Mesendoderm (in vitro differentiated cells): ENCODE results near the gene ARMC12.
A peak's percentile ranks its signal among the peaks of the same experiment; 100 is the strongest.

ENCODE experiments used
- DNase-seq: peaks from one replicate; pipeline ENCODE4 v3.0.0; 2013
- H2AK5ac ChIP-seq: 2 replicates; pipeline ENCODE4 v1.6.1; 2013; ENCODE audit warnings: low read length, inconsistent platforms
- H2BK120ac ChIP-seq: 2 replicates; pipeline ENCODE4 v1.6.1; 2013; ENCODE audit warnings: low read depth, mild to moderate bottlenecking, low read length, moderate library complexity, mixed read lengths
- H2BK15ac ChIP-seq: replicated peaks from 2 replicates; pipeline ENCODE4 v1.6.1; 2013; ENCODE audit warnings: low read depth, mild to moderate bottlenecking, moderate library complexity
- H2BK5ac ChIP-seq: 2 replicates; pipeline ENCODE4 v1.6.1; 2013; ENCODE audit warnings: low read length, inconsistent platforms
- H3K18ac ChIP-seq: 2 replicates; pipeline ENCODE4 v1.6.1; 2013; ENCODE audit warnings: mild to moderate bottlenecking, low read length, mixed read lengths
- H3K23ac ChIP-seq: one replicate; pipeline ENCODE4 v1.6.1; 2013; ENCODE audit warnings: low read length
- H3K27ac ChIP-seq: 2 replicates; pipeline ENCODE4 v1.5.1; 2013; ENCODE audit warnings: low read depth, mild to moderate bottlenecking, inconsistent platforms, low read length, moderate library complexity
- H3K27me3 ChIP-seq: 2 replicates; pipeline ENCODE4 v1.6.1; 2013; ENCODE audit warnings: low read length, control low read depth, mild to moderate bottlenecking, inconsistent platforms; ENCODE audit not compliant: insufficient read depth, poor library complexity
- H3K36me3 ChIP-seq: 2 replicates; pipeline ENCODE4 v1.6.1; 2013; ENCODE audit warnings: low read length, inconsistent platforms; ENCODE audit not compliant: control insufficient read depth, insufficient read depth
- H3K4ac ChIP-seq: one replicate; pipeline ENCODE4 v1.6.1; 2013; ENCODE audit warnings: low read depth, mild to moderate bottlenecking, low read length, moderate library complexity
- H3K4me1 ChIP-seq: 2 replicates; pipeline ENCODE4 v1.6.1; 2013; ENCODE audit warnings: low read depth, low read length, inconsistent platforms; ENCODE audit not compliant: control insufficient read depth
- H3K4me2 ChIP-seq: 2 replicates; pipeline ENCODE4 v1.6.1; 2013; ENCODE audit warnings: low read length
- H3K4me3 ChIP-seq: 2 replicates; pipeline ENCODE4 v1.5.1; 2013; ENCODE audit warnings: mild to moderate bottlenecking, low read length
- H3K56ac ChIP-seq: one replicate; pipeline ENCODE4 v1.6.1; 2013; ENCODE audit warnings: low read length
- H3K79me1 ChIP-seq: 2 replicates; pipeline ENCODE4 v1.6.1; 2013; ENCODE audit warnings: low read length, inconsistent platforms
- H3K79me2 ChIP-seq: 2 replicates; pipeline ENCODE4 v1.6.1; 2013; ENCODE audit warnings: mild to moderate bottlenecking, low read length; ENCODE audit not compliant: control insufficient read depth, insufficient read depth
- H3K9ac ChIP-seq: 2 replicates; pipeline ENCODE4 v1.6.1; 2013; ENCODE audit warnings: low read length, inconsistent platforms
- H4K5ac ChIP-seq: one replicate; pipeline ENCODE4 v1.6.1; 2013; ENCODE audit warnings: low read length
- H4K8ac ChIP-seq: one replicate; pipeline ENCODE4 v1.6.1; 2013; ENCODE audit warnings: low read depth, mild to moderate bottlenecking, control low read depth, low read length, moderate library complexity
- WGBS: extraction: QIAGEN DNeasy Blood & Tissue Kit; methylation state at CpG from one replicate; pipeline ENCODE4 v1.1.7; 2013; ENCODE audit warnings: low lambda C conversion rate, missing lambda C conversion rate; ENCODE audit not compliant: insufficient coverage; ENCODE audit errors: extremely low coverage; 5-methylcytosine and 5-hydroxymethylcytosine counted together

ARMC12 gene

DNA sequence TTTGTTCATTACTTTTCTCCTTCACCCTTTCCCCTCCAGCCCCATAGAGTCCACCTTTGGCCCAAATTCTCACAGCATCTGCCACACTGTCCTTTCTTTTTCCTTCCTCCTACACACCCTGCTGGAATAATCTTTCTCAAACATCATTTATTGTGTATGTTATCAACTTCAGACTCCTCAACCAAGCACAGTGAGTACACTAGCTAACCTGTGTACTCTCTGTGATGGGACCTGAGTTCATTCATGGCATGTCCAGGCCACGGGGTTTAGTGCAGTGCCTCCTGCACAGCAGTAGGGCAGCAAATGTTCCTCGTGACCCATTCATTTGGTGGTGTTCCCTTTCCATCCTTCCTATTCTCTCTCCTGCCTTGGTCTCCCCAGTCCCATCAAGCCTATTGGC, 7.1 kb upstream of the ARMC12 start:
- no peak overlapping the region for H3K23ac ChIP-seq
- H2AK5ac ChIP-seq, result no peak overlapping the region
- no peak overlapping the region for H3K56ac ChIP-seq
- no peak overlapping the region for H3K9ac ChIP-seq
- H4K8ac ChIP-seq, result no peak overlapping the region
- no peaks in the 10 kb centered on the region for H3K36me3 ChIP-seq
- H3K4me3 ChIP-seq, result no peak overlapping the region
- H2BK120ac ChIP-seq, result no peak overlapping the region
- peaks cover 19% of the 10 kb centered on the region for H3K4me1 ChIP-seq
- H3K27me3 ChIP-seq, result no peaks in the 10 kb centered on the region
- no peak overlapping the region for H2BK5ac ChIP-seq
- H3K4ac ChIP-seq, result no peak overlapping the region
- H3K27ac ChIP-seq, result no peak overlapping the region
- no peaks in the 10 kb centered on the region for H3K79me1 ChIP-seq
- no CpG with 5 or more reads among the region's 2 CpGs for WGBS
- no peak overlapping the region for H4K5ac ChIP-seq
- no peaks in the 10 kb centered on the region for H3K79me2 ChIP-seq
- no peak overlapping the region for H2BK15ac ChIP-seq
- no peak overlapping the region for H3K18ac ChIP-seq
- DNase-seq, result no peak
- H3K4me2 ChIP-seq, result no peak overlapping the region

DNA sequence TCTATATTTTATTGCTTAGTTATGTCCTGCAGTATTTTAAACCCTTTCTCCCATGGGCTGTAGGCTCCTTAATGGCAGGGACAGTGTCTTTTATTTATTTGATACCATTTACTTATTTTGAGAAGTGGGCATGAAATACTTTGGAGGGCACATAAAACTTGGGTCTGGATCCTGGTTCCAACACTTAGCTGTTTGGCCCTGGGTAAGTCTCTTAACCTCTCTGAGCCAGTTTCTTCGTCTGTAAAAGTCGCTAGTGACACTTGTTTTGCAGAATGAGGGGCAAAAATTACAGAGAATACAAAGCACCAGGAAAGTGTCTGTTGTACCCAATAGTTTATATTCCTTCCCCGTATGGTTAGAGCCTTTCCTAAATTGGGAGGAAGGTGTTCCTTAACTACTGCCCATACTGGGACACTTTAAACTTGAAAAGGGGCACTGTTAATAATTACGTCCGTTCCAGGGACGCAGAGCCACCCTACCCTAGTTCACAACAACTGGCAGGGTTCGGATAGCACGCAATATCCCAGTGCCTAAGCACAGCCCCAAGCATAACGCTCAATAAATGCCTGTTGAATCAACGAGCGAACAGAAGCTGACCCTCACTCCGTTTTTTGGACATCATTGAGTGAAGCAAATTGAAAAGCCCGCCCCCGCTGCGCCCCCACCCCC, 6.0 kb upstream of the ARMC12 start:
- H3K79me2 ChIP-seq, result no peaks in the 10 kb centered on the region
- DNase-seq, result no peak
- H3K4me2 ChIP-seq, result peak overlapping the region; percentile 19
- H2BK120ac ChIP-seq, result no peak overlapping the region
- no peak overlapping the region for H3K18ac ChIP-seq
- no CpG with 5 or more reads among the region's 15 CpGs for WGBS
- H3K4ac ChIP-seq, result no peak overlapping the region
- H3K23ac ChIP-seq, result no peak overlapping the region
- H3K4me3 ChIP-seq, result no peak overlapping the region
- H3K27ac ChIP-seq, result no peak overlapping the region
- no peak overlapping the region for H2BK5ac ChIP-seq
- peak overlapping the region; percentile 12 for H3K9ac ChIP-seq
- no peak overlapping the region for H2BK15ac ChIP-seq
- no peaks in the 10 kb centered on the region for H3K27me3 ChIP-seq
- H4K5ac ChIP-seq, result no peak overlapping the region
- peaks cover 16% of the 10 kb centered on the region for H3K4me1 ChIP-seq
- H3K56ac ChIP-seq, result peak overlapping the region; percentile 64
- H4K8ac ChIP-seq, result no peak overlapping the region
- H2AK5ac ChIP-seq, result no peak overlapping the region
- no peaks in the 10 kb centered on the region for H3K36me3 ChIP-seq
- no peaks in the 10 kb centered on the region for H3K79me1 ChIP-seq

DNA sequence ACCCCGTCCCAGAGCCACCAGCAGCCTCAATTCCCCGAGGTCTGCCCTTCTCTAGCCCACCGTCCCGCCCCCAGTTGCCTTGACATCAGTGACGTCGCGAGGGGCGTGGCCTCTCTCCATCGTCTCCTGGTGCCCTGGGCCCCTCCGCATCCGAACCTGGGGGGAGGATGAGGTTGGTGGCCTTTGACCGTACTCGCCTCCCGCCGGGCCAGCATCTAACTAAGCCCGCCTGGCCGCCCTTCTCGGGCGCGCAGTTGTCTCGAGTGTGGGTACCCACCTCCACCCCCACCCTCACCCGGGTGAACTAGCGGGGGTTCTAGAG, 5.5 kb upstream of the ARMC12 start:
- H3K4me3 ChIP-seq, result peak overlapping the region; percentile 81
- H3K18ac ChIP-seq, result peak overlapping the region; percentile 91
- no peak overlapping the region for H3K4ac ChIP-seq
- no peaks in the 10 kb centered on the region for H3K36me3 ChIP-seq
- peak; percentile 96 for DNase-seq
- peak overlapping the region; percentile 70 for H3K9ac ChIP-seq
- no peaks in the 10 kb centered on the region for H3K79me2 ChIP-seq
- WGBS, result no CpG with 5 or more reads among the region's 23 CpGs
- no peak overlapping the region for H2BK15ac ChIP-seq
- H3K4me1 ChIP-seq, result peaks cover 13% of the 10 kb centered on the region
- H2BK5ac ChIP-seq, result peak overlapping the region; percentile 59
- H3K4me2 ChIP-seq, result peak overlapping the region; percentile 58
- H3K56ac ChIP-seq, result peak overlapping the region; percentile 94
- no peak overlapping the region for H3K23ac ChIP-seq
- H3K79me1 ChIP-seq, result no peaks in the 10 kb centered on the region
- H4K8ac ChIP-seq, result peak overlapping the region; percentile 77
- no peak overlapping the region for H2BK120ac ChIP-seq
- no peak overlapping the region for H4K5ac ChIP-seq
- H3K27ac ChIP-seq, result peak overlapping the region; percentile 91
- H3K27me3 ChIP-seq, result no peaks in the 10 kb centered on the region
- H2AK5ac ChIP-seq, result no peak overlapping the region

DNA sequence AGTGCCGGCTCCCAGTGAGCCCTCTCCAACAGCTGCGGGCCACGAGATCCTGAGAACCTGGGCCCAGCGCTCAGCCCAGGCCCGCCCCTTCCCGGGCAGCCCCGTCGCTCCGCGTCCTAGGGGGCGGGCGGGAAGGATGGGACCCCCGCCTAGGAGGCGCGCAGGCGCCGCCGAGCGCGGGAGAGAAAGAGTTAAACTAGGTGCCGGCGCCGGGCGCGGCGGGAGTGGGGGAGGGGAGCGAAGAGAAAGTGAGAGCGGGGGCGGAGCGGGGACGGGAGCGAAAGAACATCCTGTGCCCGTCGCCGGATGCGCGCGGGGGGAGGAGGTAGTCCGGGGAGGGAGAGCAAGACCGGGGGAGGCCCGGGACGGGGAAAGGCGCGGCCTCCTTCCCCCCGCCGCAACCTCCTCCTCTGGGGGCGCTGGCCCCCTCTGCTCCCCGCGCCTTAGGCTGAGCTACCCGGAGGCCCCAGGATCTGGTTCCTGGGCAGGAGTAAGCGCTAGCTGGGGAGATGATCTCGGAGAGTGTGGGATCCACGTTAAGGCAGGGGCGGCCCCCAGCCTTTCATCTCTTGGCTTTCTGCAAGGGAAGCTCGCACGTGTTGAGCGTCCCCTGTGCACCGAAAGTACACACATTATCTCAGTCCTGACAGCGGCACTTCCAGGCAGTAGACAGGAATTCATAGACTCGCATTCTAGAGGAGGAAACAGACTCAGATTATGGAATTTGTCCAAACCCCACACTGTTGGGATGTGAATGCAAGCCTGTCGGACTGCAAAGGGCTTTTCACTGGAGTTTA, 4.9 kb upstream of the ARMC12 start:
- Histone ChIP-seq H3K79me2 (no peaks in the 10 kb centered on the region), H3K18ac (peak overlapping the region; percentile 91), H2BK120ac (no peak overlapping the region), H3K4ac (peak overlapping the region; percentile 38), H3K79me1 (no peaks in the 10 kb centered on the region), H2BK15ac (no peak overlapping the region), H4K8ac (peak overlapping the region; percentile 77), H3K27me3 (no peaks in the 10 kb centered on the region), H3K4me2 (peak overlapping the region; percentile 95), H3K4me3 (peak overlapping the region; percentile 81), H3K27ac (peak overlapping the region; percentile 95), H3K4me1 (peaks cover 11% of the 10 kb centered on the region), H3K9ac (peak overlapping the region; percentile 88), H3K36me3 (no peaks in the 10 kb centered on the region), H3K56ac (peak overlapping the region; percentile 94), H2BK5ac (peak overlapping the region; percentile 96), H2AK5ac (peak overlapping the region; percentile 84), H4K5ac (no peak overlapping the region), H3K23ac (peak overlapping the region; percentile 68)
- peak; percentile 92 for DNase-seq
- WGBS, result no CpG with 5 or more reads among the region's 61 CpGs

DNA sequence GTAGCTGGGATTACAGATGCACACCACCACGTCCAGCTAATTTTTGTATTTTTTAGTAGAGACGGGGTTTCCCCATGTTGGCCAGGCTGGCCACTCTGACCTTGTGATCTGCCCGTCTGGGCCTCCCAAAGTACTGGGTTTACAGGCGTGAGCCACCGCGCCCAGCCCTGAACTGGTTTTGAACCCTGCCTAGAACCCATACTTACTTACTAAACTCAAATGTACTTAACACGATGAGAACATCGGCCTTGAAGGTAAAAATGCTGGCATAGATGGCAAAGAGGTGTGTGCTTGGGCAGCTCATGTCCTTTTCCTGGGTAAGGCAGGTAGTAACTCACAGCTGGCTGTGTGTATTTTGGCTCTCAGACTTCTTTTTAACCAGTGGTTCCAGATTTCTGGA, 3.2 kb upstream of the ARMC12 start:
- H2BK15ac ChIP-seq, result no peak overlapping the region
- no peaks in the 10 kb centered on the region for H3K27me3 ChIP-seq
- no peak overlapping the region for H3K4me2 ChIP-seq
- no peaks in the 10 kb centered on the region for H3K79me1 ChIP-seq
- H3K23ac ChIP-seq, result no peak overlapping the region
- no CpG with 5 or more reads among the region's 8 CpGs for WGBS
- no peak overlapping the region for H3K4ac ChIP-seq
- H2BK5ac ChIP-seq, result no peak overlapping the region
- H3K56ac ChIP-seq, result no peak overlapping the region
- H2AK5ac ChIP-seq, result no peak overlapping the region
- DNase-seq, result no peak
- H4K8ac ChIP-seq, result no peak overlapping the region
- H3K9ac ChIP-seq, result no peak overlapping the region
- H3K4me3 ChIP-seq, result no peak overlapping the region
- no peak overlapping the region for H3K18ac ChIP-seq
- H2BK120ac ChIP-seq, result no peak overlapping the region
- no peaks in the 10 kb centered on the region for H3K79me2 ChIP-seq
- H3K4me1 ChIP-seq, result peaks cover 5% of the 10 kb centered on the region
- no peak overlapping the region for H3K27ac ChIP-seq
- H4K5ac ChIP-seq, result no peak overlapping the region
- no peaks in the 10 kb centered on the region for H3K36me3 ChIP-seq
